Fibroblast of the aortic adventitia (primary cell): Measurements from ENCODE around the gene ALOX15B. TPM values are rescaled to one million over a fixed set of nuclear protein-coding genes. Genes with fewer than 3 reads are reported as not detected.

Experiments
- DNase-seq: peaks from one replicate; pipeline ENCODE4 v3.0.0-alpha.2; 2010; ENCODE audit warnings: low read depth
- H3K4me3 ChIP-seq: 2 replicates; pipeline ENCODE4 v1.5.1; 2011; ENCODE audit warnings: low read depth, mild to moderate bottlenecking, control low read depth, low read length, moderate library complexity
- CTCF ChIP-seq: IDR thresholded peaks from 2 replicates; pipeline ENCODE4 v1.5.1; 2011; ENCODE audit warnings: mild to moderate bottlenecking, low read length, control low read depth, inconsistent platforms; ENCODE audit not compliant: insufficient read depth
- total RNA-seq: library from RNA; depleted of rRNA; stranded (reverse); fragments of >200 nt; gene quantifications from 2 replicates; pipeline ENCODE4 v1.2.3, GENCODE V29; 2012; ENCODE audit warnings: low replicate concordance

The ALOX15B gene
- total RNA-seq, 1 donor = not detected

GRCh38 chr17:8064561-8065019 lies 25.7 kb downstream of the ALOX15B start:
- DNase-seq = no peak
- no peak overlapping the region for H3K4me3 ChIP-seq
- TF ChIP-seq CTCF = no peak

GRCh38 chr17:8066841-8067775 lies 28.2 kb downstream of the ALOX15B start:
- no peak for DNase-seq
- H3K4me3 ChIP-seq = no peak overlapping the region
- no peak for TF ChIP-seq CTCF

- no peak for DNase-seq
- H3K4me3 ChIP-seq = no peak overlapping the region
- no peak for TF ChIP-seq CTCF
Measured at GRCh38 chr17:8067806-8068205, 28.9 kb downstream of the ALOX15B start.

GRCh38 chr17:8068736-8069586 lies 30.1 kb downstream of the ALOX15B start:
- TF ChIP-seq CTCF = no peak

GRCh38 chr17:8069587-8069860 lies 30.7 kb downstream of the ALOX15B start:
- TF ChIP-seq CTCF = no peak
- no peak for DNase-seq
- H3K4me3 ChIP-seq = no peak overlapping the region

More at GRCh38 chr17:8068736-8069586, 30.1 kb downstream of the ALOX15B start:
- no peak overlapping the region for H3K4me3 ChIP-seq
- DNase-seq = no peak

- TF ChIP-seq CTCF = no peak
- DNase-seq = no peak
- no peak overlapping the region for H3K4me3 ChIP-seq
Measured at GRCh38 chr17:8071496-8071895, 32.6 kb downstream of the ALOX15B start.
